A549 (cell line): Measurements from ENCODE around the gene CNTFR. TPM values are rescaled to one million over a fixed set of nuclear protein-coding genes. Genes with fewer than 3 reads are reported as not detected.

Experiments
- ATAC-seq, 2 experiments: fragments of 200-7000 bp in 1 of 2; fragments of >200 bp in 1 of 2; cut with Nextera tagmentation in 1 of 2; cut with Tn5 transposase in 1 of 2; 3 replicates each; pipeline versions ENCODE4 v1.8.0 to v1.9.1; 2018 to 2020; ENCODE audit warnings: mild to moderate bottlenecking in 1 of 2, moderate library complexity in 1 of 2
- CTCF ChIA-PET: fragments of 300-600 bp; sonication (Branson Sonifier 250); formaldehyde crosslinking; extraction: SDS; loops from one replicate; lab custom pipeline; 2021; ENCODE audit warnings: antibody characterized with exemption, inconsistent platforms; lab: Yijun Ruan, JAX
- POLR2A ChIA-PET: fragments of 350-600 bp; formaldehyde crosslinking; extraction: SDS; loops from one replicate; lab custom pipeline; 2021; ENCODE audit warnings: antibody characterized with exemption, inconsistent platforms; lab: Yijun Ruan, JAX
- DNase-seq, 2 experiments: peaks; one replicate each; pipeline versions ENCODE4 v3.0.0 to v3.0.0-alpha.2; 2011 to 2016; ENCODE audit warnings: low read depth in 1 of 2, low spot score in 1 of 2
- FAIRE-seq: peaks from 2 replicates; lab custom pipeline; 2011; peaks lifted over from hg19 to GRCh38; lab: Jason Lieb, UNC
- H3K27ac ChIP-seq, 2 experiments: fragments of >200 bp; sonication (Bioruptor Twin); formaldehyde crosslinking; 3 replicates each; pipeline ENCODE4 v1.5.1; 2016 to 2017
- H3K4me1 ChIP-seq: fragments of >200 bp; sonication (Bioruptor Twin); formaldehyde crosslinking; 3 replicates; pipeline ENCODE4 v1.6.1; 2016
- H3K4me2 ChIP-seq: fragments of >200 bp; sonication (Bioruptor Twin); formaldehyde crosslinking; 3 replicates; pipeline ENCODE4 v1.6.1; 2016
- H3K4me3 ChIP-seq: fragments of >200 bp; sonication (Bioruptor Twin); formaldehyde crosslinking; 3 replicates; pipeline ENCODE4 v1.5.1; 2016
- H3K9me3 ChIP-seq: fragments of >200 bp; sonication (Bioruptor Twin); formaldehyde crosslinking; 3 replicates; pipeline ENCODE4 v1.6.1; 2016
- CEBPB ChIP-seq, 2 experiments: fragments of >200 bp in 1 of 2; sonication (Bioruptor Twin) in 1 of 2; formaldehyde crosslinking in 1 of 2; IDR thresholded peaks; 2 replicates each; pipeline ENCODE4 v1.6.1; 2012 to 2016
- EHF ChIP-seq: fragments of 250-450 bp; sonication (Bioruptor Pico); IDR thresholded peaks from 2 replicates; pipeline ENCODE4 v1.5.0; 2020; ENCODE audit warnings: mild to moderate bottlenecking
- EHMT2 ChIP-seq: fragments of 200-600 bp; sonication (generic); IDR thresholded peaks from 2 replicates; pipeline ENCODE4 v1.6.1; 2016; ENCODE audit warnings: antibody characterized with exemption, low read depth, mild to moderate bottlenecking, moderate library complexity
- EP300 ChIP-seq, 2 experiments: fragments of >200 bp; sonication (Bioruptor Twin); formaldehyde crosslinking; IDR thresholded peaks; 2 replicates in 1 of 2; 3 replicates in 1 of 2; pipeline ENCODE4 v1.6.1; 2016 to 2017
- GATA3 ChIP-seq: IDR thresholded peaks from 2 replicates; pipeline ENCODE4 v1.6.1; 2012; ENCODE audit warnings: borderline replicate concordance
- HOXA7 ChIP-seq: fragments of 250-450 bp; sonication (Bioruptor Pico); IDR thresholded peaks from 2 replicates; pipeline ENCODE4 v1.5.0; 2020; ENCODE audit warnings: mild to moderate bottlenecking, moderate library complexity
- JUN ChIP-seq, 2 experiments: fragments of >200 bp; sonication (Bioruptor Twin); formaldehyde crosslinking; IDR thresholded peaks; 2 replicates in 1 of 2; 3 replicates in 1 of 2; pipeline ENCODE4 v1.6.1; 2016 to 2017
- KDM1A ChIP-seq: fragments of 200-600 bp; sonication (generic); IDR thresholded peaks from 2 replicates; pipeline ENCODE4 v1.6.1; 2016; ENCODE audit warnings: low read depth, mild to moderate bottlenecking
- KDM5A ChIP-seq: fragments of 200-600 bp; sonication (generic); IDR thresholded peaks from 2 replicates; pipeline ENCODE4 v1.6.1; 2016; ENCODE audit warnings: antibody characterized with exemption, mild to moderate bottlenecking
- MAFK ChIP-seq: fragments of 450-650 bp; IDR thresholded peaks from 2 replicates; pipeline ENCODE4 v1.6.1; 2014; ENCODE audit not compliant: partially characterized antibody
- MYC ChIP-seq: IDR thresholded peaks from 2 replicates; pipeline ENCODE4 v1.6.1; 2012; ENCODE audit warnings: mild to moderate bottlenecking, inconsistent platforms, low read length, improper control_type of control experiment, borderline replicate concordance
- NFE2L2 ChIP-seq: fragments of 150-350 bp; conservative IDR thresholded peaks from 2 replicates; pipeline ENCODE4 v1.6.1; 2014; ENCODE audit warnings: low read length
- NPAS2 ChIP-seq: fragments of 250-450 bp; sonication (Bioruptor Pico); IDR thresholded peaks from 2 replicates; pipeline ENCODE4 v1.8.0; 2022; ENCODE audit warnings: mild to moderate bottlenecking, moderate library complexity, borderline replicate concordance
- POLR2AphosphoS2 ChIP-seq: conservative IDR thresholded peaks from 2 replicates; pipeline ENCODE4 v1.6.1; 2012; ENCODE audit warnings: low read length, improper control_type of control experiment, inconsistent platforms
- RARB ChIP-seq: fragments of 250-450 bp; sonication (Bioruptor Pico); IDR thresholded peaks from 2 replicates; pipeline ENCODE4 v1.8.0; 2021; ENCODE audit warnings: mild to moderate bottlenecking, moderate library complexity
- RCOR1 ChIP-seq: fragments of 150-350 bp; IDR thresholded peaks from 2 replicates; pipeline ENCODE4 v1.6.1; 2014; ENCODE audit warnings: antibody characterized with exemption, low read length, low read depth
- RFX5 ChIP-seq: fragments of 450-650 bp; IDR thresholded peaks from 2 replicates; pipeline ENCODE4 v1.7.1; 2014; ENCODE audit warnings: antibody characterized with exemption, mild to moderate bottlenecking, moderate library complexity
- RNF2 ChIP-seq: fragments of 200-600 bp; sonication (generic); IDR thresholded peaks from 2 replicates; pipeline ENCODE4 v1.6.1; 2016; ENCODE audit warnings: low read depth, mild to moderate bottlenecking, antibody characterized with exemption, moderate library complexity, borderline replicate concordance
- TFCP2L1 ChIP-seq: fragments of 250-450 bp; sonication (Bioruptor Pico); IDR thresholded peaks from 2 replicates; pipeline ENCODE4 v1.5.0; 2021; ENCODE audit warnings: mild to moderate bottlenecking
- ZC3H11A ChIP-seq: fragments of 450-650 bp; IDR thresholded peaks from 2 replicates; pipeline ENCODE4 v1.6.1; 2014; ENCODE audit warnings: antibody characterized with exemption, mild to moderate bottlenecking
- ZFP36 ChIP-seq: fragments of 450-650 bp; IDR thresholded peaks from 2 replicates; pipeline ENCODE4 v1.6.1; 2014; ENCODE audit warnings: borderline replicate concordance; ENCODE audit not compliant: partially characterized antibody
- ZSCAN20 ChIP-seq: fragments of 250-450 bp; sonication (Bioruptor Pico); IDR thresholded peaks from 2 replicates; pipeline ENCODE4 v1.8.0; 2022; ENCODE audit warnings: mild to moderate bottlenecking, moderate library complexity
- WGBS: methylation state at CpG from one replicate; pipeline ENCODE4 v1.1.6; 2017; ENCODE audit errors: missing lambda C conversion rate; 5-methylcytosine and 5-hydroxymethylcytosine counted together
- polyA plus RNA-seq, 4 experiments: library from polyadenylated mRNA; depleted of rRNA in 3 of 4; stranded (reverse); fragments of >200 nt; fragmentation: RNase III in 1 of 4; extraction: RNeasy Plus Mini Kit Qiagen cat#74134 plus additional on column Dnase treatment in 1 of 4; gene quantifications; 2 replicates in 3 of 4; 3 replicates in 1 of 4; pipeline ENCODE4 v1.2.3, GENCODE V29; 2011 to 2017
- TF ChIP-seq, protein P1 (sequence below): fragments of 250-450 bp; sonication (Bioruptor Pico); IDR thresholded peaks from 2 replicates; pipeline ENCODE4 v1.5.0; 2020; ENCODE audit warnings: low read depth, mild to moderate bottlenecking, moderate library complexity
- TF ChIP-seq, protein P2 (sequence below): fragments of 250-450 bp; sonication (Bioruptor Pico); IDR thresholded peaks from 2 replicates; pipeline ENCODE4 v1.5.0; 2021; ENCODE audit warnings: mild to moderate bottlenecking, moderate library complexity, borderline replicate concordance
- TF ChIP-seq, protein P3 (sequence below): fragments of >200 bp; sonication (Bioruptor Twin); formaldehyde crosslinking; IDR thresholded peaks from 2 replicates; pipeline ENCODE4 v1.6.1; 2016

CNTFR gene
- polyA plus RNA-seq, 2 of the 4 experiments (the other 2 are of a cell fraction): 0.09 TPM; not detected in 1

DNA sequence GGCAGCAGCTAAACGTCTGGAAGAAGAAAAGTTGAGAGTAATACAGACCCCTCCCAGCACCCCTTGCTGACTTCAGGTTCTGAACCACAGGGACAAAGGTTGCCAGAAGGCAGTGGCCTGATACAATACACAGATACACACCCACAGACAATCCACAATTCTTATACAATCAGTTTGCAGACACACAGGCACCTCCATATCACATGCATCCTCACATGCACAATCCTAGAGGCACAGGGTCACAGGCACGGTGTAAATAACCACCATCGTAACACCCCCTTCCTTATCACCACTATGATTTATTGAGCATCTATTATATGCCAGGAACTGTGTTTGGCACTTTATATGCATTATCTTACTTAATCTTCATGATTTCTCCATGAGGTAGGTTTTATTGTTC lies 8.2 kb downstream of the CNTFR start:
- DNase-seq (no peak), FAIRE-seq (no peak), ATAC-seq (no peak)
- 65% methylated on average over 3 of the region's 3 CpGs for WGBS
- TF ChIP-seq RARB (CRISPR knock-in tag) (no peak), NFE2L2 (no peak), KDM1A (no peak), POLR2AphosphoS2 (no peak), EHMT2 (no peak), CEBPB (IDR thresholded peaks at IDR 0.05) (no peak), RNF2 (no peak), TFCP2L1 (no peak), KDM5A (no peak)
- POLR2A ChIA-PET: no interaction called here
- no peaks in the 10 kb centered on the region for H3K9me3 ChIP-seq
- H3K4me1 ChIP-seq: no peaks in the 10 kb centered on the region
- no peak overlapping the region for H3K27ac ChIP-seq
- CTCF ChIA-PET: interaction anchor here (1.7 to 17.1 kb wide), 7 partner anchors 11 to 81 kb away, joined by 3 to 168 read pairs (median 5); no protein-coding TSS in a partner anchor
- no peak overlapping the region for H3K4me2 ChIP-seq
- no peak overlapping the region for H3K4me3 ChIP-seq

DNA sequence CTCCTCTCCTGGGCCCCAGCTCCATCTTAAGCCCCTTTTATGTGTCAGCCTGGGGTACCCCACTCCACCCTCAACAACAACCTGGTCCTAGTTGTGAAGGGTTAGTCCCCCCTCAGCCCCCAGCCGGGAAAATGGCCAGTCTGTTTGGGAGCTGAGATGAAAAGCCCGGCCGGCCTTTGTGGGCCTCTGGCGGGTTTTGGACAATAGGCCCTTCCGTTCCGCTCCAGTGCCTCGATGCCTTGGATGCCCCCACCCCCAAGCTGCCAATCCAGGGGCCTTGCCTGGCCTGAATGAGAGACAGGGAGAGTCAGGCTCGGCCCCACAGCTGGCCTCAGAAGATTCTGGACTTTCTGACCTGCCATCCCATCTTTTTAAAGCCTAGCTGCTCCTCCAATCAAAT lies 9.2 kb downstream of the CNTFR start:
- CTCF ChIA-PET: interaction anchor here (1.2 to 17.1 kb wide), 10 partner anchors 12 to 176 kb away, joined by 3 to 168 read pairs (median 6); no protein-coding TSS in a partner anchor
- no peaks in the 10 kb centered on the region for H3K9me3 ChIP-seq
- no peak for DNase-seq
- FAIRE-seq: no peak
- TF ChIP-seq, protein P1, sequence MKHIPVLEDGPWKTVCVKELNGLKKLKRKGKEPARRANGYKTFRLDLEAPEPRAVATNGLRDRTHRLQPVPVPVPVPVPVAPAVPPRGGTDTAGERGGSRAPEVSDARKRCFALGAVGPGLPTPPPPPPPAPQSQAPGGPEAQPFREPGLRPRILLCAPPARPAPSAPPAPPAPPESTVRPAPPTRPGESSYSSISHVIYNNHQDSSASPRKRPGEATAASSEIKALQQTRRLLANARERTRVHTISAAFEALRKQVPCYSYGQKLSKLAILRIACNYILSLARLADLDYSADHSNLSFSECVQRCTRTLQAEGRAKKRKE (CRISPR knock-in tag): no peak
- TF ChIP-seq EHF (CRISPR knock-in tag): no peak
- no peak for TF ChIP-seq JUN (IDR thresholded peaks at IDR 0.05)
- TF ChIP-seq EP300 (IDR thresholded peaks at IDR 0.05): no peak
- no peak for TF ChIP-seq NPAS2
- no peak for TF ChIP-seq HOXA7 (CRISPR knock-in tag)
- no peak for TF ChIP-seq RNF2
- no peak for TF ChIP-seq CEBPB (IDR thresholded peaks at IDR 0.05)
- TF ChIP-seq ZFP36: no peak
- TF ChIP-seq, protein P2, sequence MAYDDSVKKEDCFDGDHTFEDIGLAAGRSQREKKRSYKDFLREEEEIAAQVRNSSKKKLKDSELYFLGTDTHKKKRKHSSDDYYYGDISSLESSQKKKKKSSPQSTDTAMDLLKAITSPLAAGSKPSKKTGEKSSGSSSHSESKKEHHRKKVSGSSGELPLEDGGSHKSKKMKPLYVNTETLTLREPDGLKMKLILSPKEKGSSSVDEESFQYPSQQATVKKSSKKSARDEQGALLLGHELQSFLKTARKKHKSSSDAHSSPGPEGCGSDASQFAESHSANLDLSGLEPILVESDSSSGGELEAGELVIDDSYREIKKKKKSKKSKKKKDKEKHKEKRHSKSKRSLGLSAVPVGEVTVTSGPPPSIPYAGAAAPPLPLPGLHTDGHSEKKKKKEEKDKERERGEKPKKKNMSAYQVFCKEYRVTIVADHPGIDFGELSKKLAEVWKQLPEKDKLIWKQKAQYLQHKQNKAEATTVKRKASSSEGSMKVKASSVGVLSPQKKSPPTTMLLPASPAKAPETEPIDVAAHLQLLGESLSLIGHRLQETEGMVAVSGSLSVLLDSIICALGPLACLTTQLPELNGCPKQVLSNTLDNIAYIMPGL (CRISPR knock-in tag): no peak
- no peak for TF ChIP-seq GATA3
- TF ChIP-seq, protein P3, sequence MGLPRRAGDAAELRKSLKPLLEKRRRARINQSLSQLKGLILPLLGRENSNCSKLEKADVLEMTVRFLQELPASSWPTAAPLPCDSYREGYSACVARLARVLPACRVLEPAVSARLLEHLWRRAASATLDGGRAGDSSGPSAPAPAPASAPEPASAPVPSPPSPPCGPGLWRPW: no peak
- no peak for TF ChIP-seq MYC
- no peak for TF ChIP-seq ZSCAN20 (CRISPR knock-in tag)
- TF ChIP-seq MAFK: no peak
- no peak for TF ChIP-seq RFX5
- TF ChIP-seq ZC3H11A: no peak
- no peak for TF ChIP-seq RARB (CRISPR knock-in tag)
- TF ChIP-seq RCOR1: no peak
- TF ChIP-seq, all 56 proteins: peak for 0
- POLR2A ChIA-PET: no interaction called here
- ATAC-seq: no peak
- Histone ChIP-seq H3K4me1 (no peaks in the 10 kb centered on the region), H3K4me3 (no peak overlapping the region), H3K27ac (no peak overlapping the region), H3K4me2 (no peak overlapping the region)
- 75% methylated on average over 8 of the region's 8 CpGs for WGBS
